Ovary (tissue), 3 donors: ENCODE data around the gene GRIK1.

Source experiments
- CTCF ChIP-seq, 3 donors: fragments of 450-650 bp in 2 of 3; fragments of 200-600 bp in 1 of 3; IDR thresholded peaks; one replicate each; pipeline versions ENCODE4 v1.5.1 to v1.8.0; 2016 to 2022; ENCODE audit warnings: antibody characterized with exemption in 3 of 3, mild to moderate bottlenecking in 1 of 3
- EP300 ChIP-seq: sonication (generic); formaldehyde crosslinking; IDR thresholded peaks from one replicate; pipeline ENCODE4 v1.6.1; 2017; ENCODE audit warnings: antibody characterized with exemption
- POLR2A ChIP-seq: fragments of 450-650 bp; IDR thresholded peaks from one replicate; pipeline ENCODE4 v1.6.1; 2017; ENCODE audit warnings: antibody characterized with exemption, mild to moderate bottlenecking, moderate library complexity
- donor health status: DM: no; HTN: no; CAD: no.

- TF ChIP-seq CTCF (IDR thresholded peaks at IDR 0.05), result no peak
- no peak for TF ChIP-seq POLR2A
- no peak for TF ChIP-seq EP300
Observed at GRCh38 chr21:29718081-29718815, 221.5 kb downstream of the GRIK1 start.
